Raji (cell line): ENCODE measurements around the gene TRIM15.

Experiments
- POLR2A ChIP-seq: IDR thresholded peaks from 2 replicates; pipeline ENCODE4 v1.6.1; 2011; ENCODE audit warnings: low read depth, low read length, control low read depth; ENCODE audit not compliant: insufficient read depth

Gene TRIM15

DNA sequence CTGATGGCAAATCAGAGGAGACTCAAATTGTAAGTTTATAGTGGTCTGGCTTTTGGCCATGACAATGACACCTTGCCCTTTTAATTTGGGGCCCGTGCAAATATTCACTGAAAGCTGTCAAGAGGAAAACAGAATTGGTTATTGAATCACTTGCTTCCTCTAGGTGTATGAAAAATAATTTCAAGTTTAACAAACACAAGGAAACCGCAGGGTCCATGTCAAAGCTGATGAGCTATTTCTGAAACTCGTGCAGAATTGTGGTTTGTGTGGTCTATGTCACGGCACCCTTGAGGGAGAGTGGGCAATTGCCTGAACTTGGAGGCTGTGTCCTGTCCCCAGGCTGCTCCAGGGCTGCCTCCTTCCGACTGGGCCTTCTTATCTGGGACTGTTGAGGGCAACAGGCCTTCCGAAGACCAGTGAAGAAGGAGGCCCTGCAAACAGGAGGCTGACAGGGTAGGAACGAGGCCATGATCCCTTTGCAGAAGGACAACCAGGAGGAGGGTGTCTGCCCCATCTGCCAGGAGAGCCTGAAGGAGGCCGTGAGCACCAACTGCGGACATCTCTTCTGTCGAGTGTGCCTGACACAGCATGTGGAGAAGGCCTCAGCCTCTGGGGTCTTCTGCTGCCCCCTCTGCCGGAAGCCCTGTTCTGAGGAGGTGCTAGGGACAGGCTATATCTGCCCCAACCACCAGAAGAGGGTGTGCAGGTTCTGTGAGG is 26.6 kb upstream of the TRIM15 start:
- no peak for TF ChIP-seq POLR2A

DNA sequence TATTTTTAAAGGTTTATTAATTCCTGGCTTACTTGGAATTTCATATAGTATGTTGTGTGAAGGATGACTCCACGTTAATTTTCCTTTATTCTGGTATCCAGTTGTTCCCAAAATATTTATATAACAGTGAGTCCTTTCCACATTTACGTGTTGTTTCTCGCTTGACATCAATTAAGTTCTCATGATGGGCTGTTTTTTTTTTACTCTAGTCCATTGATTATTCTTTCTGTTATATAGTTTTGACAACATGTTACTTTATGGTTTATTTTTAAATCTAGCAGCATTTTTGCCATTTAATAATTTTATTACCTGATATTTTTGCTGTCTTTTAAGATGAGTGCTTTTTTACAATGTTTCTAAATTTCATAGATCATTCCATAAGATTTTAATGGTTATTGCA is 20.7 kb upstream of the TRIM15 start:
- TF ChIP-seq POLR2A = no peak

DNA sequence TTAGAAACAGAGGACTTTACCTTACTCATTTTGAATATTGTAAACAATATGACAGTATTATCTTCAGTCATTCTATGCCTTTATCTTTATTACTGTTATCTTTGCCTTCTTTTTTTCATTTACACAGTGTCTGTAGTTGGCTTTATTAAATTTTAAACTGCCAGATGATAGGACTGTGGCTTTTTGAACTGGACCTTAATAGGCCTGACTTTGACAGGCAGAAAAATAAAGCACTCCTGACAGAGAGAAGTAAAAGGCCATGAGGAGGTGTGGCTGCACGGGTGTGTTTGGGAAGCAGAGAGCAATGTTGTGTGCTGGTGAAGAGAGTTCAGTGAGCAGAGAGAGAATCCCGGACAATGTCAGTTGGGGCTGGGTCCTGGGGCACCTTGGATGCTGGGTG is 19.6 kb upstream of the TRIM15 start:
- no peak for TF ChIP-seq POLR2A

DNA sequence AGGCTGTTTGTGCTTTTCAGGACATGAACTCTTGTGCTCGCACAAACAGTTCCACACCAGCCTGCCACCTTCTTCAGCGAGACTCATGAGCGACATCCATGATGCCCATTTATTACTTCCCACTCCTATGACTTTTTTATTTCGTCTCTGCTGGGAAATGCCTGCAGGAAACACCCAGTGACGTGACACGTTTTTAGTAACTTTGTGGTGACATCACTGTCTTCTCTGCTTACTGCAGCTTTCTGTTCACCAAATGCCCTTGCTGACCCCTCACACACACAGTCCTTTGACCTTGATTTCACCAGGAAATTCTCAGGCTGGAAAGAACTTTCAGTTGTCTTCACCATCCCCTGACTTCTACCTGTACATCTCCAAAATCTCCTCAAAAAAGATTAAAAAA is 18.5 kb upstream of the TRIM15 start:
- no peak for TF ChIP-seq POLR2A

DNA sequence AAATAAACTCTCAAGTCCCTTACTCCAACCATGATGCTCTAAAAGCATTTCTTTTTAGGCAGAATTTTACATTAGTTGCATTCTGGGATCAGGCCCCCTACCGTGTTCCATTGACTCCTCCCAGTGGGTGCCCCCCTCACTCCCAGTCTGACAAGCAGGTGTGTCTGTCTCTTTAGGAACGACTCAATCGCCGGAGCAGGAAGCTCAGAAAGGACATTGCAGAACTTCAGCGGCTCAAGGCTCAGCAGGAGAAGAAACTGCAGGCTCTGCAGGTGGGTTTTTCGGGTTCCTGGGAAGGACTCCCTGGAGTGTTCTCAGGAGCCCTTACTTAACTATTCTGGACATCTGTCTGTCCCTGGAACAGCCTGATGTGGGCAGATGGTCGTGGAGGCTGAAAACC is 17.5 kb upstream of the TRIM15 start:
- no peak for TF ChIP-seq POLR2A

DNA sequence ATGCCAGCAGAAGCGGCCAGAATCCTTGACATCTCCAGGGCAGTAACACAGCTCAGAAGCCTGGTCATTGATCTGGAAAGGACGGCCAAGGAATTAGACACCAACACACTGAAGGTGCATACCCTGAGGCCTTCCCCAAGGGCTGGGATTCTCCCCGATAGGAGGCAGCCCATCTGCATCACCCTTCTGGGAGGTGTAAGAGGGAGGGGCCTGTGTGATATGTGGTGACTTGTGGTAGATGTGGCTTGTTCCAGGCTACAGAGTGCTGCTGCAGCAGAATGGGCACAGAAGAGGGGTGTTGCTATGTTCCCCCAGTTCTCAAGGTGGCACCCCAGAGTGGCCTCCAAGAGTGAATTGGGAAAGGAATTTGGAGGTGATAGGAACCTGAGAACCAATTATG is 16.2 kb upstream of the TRIM15 start:
- TF ChIP-seq POLR2A = no peak

DNA sequence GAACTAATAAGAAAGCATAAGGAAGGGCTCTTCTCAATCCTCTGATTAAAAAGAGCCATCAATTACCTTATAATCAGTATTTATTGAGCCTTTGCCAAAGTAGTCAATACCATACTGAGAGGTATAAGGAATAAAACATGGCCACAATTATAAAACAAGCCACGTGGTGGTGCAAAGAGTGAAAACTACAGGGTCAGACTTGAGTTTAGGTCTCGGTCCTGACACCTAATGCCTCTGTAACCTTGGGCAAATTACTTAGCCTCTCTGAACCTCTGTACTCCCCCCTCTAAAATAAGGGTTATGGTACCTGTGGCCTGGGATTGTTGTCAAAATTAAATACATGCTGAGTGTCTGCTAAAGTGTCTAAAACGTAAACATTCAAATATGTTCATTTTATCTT is 14.1 kb upstream of the TRIM15 start:
- TF ChIP-seq POLR2A = no peak

DNA sequence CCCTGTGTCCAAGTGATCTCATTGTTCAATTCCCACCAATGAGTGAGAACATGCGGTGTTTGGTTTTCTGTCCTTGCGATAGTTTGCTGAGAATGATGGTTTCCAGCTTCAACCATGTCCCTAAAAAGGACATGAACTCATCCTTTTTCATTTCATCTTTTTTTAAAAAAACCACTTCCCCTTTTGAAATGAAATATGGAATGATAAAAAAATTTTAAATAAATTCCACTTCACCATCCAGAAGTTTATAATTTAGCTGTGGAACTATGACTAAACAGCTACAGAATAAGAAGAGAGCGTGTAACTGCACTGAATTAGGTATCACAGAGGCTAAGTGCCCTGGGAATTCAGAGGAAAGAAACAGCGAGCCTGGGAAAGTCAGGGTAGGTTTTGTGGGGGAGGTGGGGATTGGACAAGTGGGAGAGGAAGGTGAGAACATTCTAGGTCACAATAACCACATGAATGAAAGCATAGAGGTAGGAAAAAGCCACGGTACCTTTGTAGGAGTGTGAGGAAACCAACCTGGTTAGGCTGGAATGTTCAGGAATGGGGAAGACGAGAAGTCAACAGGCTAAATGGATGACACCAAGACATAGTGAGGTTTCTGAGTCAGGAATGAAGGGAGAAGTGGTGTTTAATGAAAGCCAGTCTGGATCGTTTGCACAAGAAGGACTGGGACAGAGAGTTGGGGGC is 13.3 kb upstream of the TRIM15 start:
- no peak for TF ChIP-seq POLR2A

DNA sequence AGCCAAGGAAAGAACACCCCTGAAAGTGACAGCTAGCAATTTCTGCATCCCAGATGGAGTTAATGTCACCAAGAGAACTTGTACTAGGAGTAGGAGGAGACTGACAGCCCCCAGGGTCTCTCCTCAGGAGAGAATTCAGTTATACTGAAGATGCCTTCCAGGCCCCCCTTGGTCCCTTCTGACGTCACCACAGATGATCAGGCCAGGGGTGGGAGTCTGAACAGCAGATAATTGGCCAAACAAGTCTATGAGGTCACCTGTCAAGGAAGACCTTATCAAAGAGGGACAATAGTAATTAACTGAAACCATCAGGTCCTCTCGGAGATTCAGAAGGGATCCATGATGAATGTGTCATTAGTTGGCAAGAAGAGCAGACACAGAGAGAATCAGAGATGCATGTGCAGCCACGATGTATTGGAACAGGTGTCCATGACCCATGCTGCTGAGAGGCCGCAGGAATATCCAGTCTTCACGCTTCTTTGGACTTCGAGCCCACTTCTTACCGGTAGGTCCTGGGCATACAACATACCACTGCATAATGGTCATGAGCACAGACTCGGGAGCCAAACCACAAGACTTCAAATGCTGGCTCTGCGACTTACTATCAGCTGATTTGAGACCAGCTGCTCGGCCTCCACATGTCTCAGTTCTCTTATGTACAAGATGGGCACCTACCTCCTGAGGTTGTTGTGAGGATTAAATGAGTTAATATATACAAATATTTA is 12.5 kb upstream of the TRIM15 start:
- TF ChIP-seq POLR2A = no peak

DNA sequence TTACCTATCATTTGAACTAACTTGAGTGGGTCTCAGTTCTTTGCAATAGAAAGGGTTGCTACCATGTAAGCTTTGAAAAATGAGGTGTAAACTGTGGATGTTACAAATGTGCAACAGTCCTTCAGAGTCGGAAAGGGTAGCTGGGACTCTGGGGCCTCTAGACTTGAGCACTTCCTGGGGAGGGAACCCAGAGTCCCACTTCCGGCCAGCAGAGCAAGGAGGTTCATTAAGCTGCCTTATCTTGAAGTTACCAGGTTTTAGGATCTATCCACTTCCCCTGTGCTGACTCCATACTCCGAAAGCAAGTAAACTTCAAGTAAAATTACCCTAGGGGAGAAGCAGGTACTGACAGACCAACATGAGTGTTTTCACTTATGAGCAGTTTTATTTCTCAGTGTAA is 11.8 kb upstream of the TRIM15 start:
- TF ChIP-seq POLR2A = no peak

DNA sequence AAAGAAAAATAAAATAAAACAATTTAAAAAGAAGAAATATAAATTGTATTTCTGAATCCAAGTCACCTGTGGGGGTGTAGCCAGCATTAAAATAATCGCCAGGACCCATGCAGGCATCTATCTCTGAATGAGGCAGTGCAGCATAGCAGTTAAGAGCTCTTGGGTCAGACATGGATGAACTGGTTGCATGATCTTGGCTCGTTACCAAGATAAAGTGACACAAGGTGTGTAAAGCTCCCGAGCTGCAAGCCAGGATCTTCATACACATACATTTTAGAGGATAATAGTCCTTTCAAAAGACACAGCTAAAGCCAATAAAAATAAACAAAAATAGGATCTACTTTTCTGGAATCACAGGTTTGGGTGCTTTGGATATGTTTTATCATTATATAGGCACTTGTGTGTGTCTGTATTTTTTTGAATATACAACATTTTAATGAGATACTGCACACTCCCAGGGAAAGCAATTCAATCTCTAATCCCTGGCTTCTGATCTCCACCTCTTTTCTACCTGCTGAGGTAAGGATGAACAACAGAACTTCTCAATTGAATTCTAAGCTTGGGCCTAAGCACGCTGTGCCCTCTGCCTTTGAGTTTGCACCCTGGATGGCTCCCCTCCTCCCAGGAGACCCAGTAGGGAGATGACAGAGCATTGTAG is 11.2 kb upstream of the TRIM15 start:
- no peak for TF ChIP-seq POLR2A

DNA sequence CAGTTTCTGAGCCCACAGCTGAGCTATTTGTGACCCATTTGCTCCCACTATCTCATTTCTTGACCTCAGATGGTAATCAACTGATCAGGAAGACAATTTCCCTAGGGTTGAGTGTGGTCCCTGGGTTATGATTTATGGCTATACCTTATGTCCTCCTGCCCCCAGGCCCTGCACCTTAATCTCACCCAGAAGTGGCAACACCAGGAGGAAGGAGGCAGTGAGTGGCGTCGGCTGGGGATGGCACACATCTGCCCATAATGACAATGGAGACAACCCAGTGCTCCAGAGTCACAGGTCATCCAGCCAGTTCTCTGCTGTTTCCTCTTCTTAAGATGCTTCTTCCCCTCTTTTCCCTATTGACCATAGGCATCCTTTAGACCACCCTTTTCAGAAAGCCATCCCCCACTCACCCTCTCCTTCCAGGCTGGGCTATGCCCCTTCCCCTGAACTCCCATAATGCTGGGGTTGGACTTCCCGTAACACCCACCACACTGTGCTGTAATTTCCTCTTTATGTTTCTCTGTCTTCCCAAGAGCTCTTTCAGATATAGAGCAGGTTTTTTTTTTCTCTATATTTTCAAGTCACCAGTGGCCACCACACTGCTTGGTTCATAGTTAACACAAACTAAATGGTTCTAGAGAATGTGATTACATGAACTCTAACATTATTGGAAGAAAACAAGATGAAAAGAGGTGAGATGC is 10.3 kb upstream of the TRIM15 start:
- no peak for TF ChIP-seq POLR2A

DNA sequence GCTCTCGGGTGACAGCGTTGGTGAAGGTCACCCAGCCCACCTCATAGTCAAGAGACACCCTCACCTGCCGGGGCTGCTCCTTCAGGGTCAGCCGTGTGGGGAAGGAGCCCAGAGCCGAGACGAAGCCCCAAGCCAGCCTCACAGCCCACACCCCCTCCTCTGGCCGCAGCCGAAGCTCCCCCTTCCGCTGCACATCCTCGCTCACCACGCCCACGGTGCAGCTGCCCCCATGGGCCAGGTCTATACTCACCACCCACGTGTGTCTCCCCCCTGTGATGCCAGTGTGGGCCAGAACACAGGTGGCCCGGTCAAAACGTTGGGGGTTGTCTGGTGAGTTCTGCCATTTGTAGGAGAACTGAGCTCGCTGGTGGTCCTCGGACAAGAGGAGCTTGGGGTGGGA is 9.3 kb upstream of the TRIM15 start:
- TF ChIP-seq POLR2A = no peak

DNA sequence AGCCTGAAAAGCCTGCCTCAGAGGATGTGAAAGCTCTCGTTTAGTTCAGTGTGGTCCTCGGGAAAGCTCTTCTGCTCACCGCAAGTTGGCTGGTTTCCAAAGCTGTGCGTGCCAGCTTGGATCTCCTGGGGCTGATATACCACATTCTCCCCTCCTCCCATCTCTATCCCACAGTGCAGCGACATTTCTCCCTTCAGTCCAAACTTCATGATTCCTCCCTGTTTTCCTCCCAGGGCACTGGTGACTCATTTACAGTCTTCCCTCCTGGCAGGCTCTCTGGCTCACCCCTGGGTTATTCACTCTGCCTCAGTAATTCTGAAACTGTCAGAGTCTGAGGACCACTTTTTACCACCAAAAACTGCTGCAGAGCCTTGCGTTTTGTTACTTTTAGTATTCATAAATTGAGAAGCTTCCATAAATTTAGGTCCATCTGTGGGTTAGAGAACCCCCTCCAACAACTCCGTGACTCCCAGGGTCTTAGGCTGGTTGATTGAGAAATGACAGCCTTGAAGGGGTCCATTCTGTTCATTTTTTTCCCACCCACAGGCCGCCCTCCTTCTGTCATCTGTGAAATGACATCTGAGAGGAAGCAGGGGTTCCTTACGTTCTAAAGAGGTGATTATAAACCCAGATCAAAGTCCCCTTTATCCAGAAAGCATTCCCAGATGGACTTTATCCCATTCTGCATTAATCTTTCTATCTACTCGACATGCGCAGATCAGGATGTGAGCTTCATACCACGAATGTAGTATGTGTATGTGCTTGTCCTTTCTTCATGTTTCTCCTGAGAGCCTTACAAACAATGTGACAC is 8.4 kb upstream of the TRIM15 start:
- no peak for TF ChIP-seq POLR2A
